GM10266 (cell line): ENCODE measurements around the gene A2M.
A peak's percentile ranks its signal among the peaks of the same experiment; 100 is the strongest.
"Not testable (repeated sequence)": the region's sequence is repeated elsewhere in the genome, so short reads cannot be mapped to it uniquely, and the experiment has no call there.

Source experiments
- DNase-seq: peaks from one replicate; pipeline ENCODE4 v3.0.0; 2012; ENCODE audit errors: extremely low spot score
- CTCF ChIP-seq: IDR thresholded peaks from 2 replicates; pipeline ENCODE4 v1.5.1; 2012; ENCODE audit warnings: mild to moderate bottlenecking, low read depth; ENCODE audit not compliant: control insufficient read depth, insufficient read depth; ENCODE audit errors: missing control alignments

A2M gene

GRCh38 chr12:9143929-9144729, 28.4 kb upstream of the A2M start:
- TF ChIP-seq CTCF, result no peak
- DNase-seq, result no peak

DNA sequence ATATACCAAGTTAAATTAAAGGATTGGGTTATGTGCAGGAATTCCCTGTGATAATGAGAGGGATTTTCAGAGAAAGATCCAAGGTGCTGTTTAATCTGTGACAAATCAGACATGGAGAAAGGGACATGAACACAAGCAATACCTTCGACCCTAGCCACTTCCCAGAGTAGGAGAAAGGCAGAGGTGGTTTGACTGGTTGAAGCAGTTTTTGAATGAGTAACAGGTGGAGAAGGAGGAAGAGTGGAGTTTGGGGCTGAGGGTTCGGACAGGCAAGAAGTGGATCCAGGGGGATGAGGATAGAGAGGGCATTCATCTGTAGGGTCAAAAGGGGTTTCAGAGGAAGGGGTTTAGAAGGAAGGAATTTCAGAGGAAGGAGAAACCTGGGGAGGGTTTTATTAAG, 27.4 kb upstream of the A2M start:
- DNase-seq, result no peak
- no peak for TF ChIP-seq CTCF

DNA sequence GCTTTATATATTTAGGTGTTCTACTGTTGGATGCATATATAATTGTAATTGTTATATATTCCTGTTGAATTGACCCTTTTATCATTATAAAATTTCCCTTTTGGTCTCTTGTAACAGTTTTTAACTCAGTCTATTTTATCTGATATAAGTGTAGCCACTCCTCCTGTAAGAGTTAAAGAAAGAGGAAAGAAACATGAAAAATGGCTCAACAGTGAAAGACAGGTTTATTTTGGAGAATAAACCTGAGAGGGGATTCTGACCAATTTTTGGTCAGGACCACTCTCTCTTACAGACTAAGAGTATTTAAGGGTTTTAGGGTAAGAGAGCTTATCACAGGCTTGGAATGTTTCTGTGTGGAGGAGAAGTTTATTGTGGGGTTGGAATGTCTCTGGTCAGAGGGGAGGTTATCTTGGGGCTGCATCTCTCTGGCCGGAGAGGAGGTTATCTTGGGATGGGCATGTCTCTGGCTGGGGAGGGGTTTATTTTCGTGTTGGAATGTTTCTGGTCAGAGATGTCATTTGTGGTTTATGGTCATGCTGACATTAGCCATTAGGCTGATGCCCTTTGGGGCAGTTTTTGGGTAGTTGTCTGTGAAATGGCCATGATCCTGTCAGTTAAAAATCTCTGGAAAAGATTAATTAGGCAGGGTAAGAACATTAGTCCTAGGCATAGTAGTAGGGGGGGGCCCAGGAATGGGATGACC, 24.0 kb upstream of the A2M start:
- DNase-seq, result not testable (repeated sequence)

GRCh38 chr12:9135903-9136310, 20.2 kb upstream of the A2M start:
- no peak for TF ChIP-seq CTCF
- DNase-seq, result no peak

GRCh38 chr12:9134981-9135628, 19.4 kb upstream of the A2M start:
- peak; percentile 26 for DNase-seq

GRCh38 chr12:9133216-9133916, 17.6 kb upstream of the A2M start:
- no peak for TF ChIP-seq CTCF
- no peak for DNase-seq

More at GRCh38 chr12:9134981-9135628, 19.4 kb upstream of the A2M start:
- peak; percentile 45 for TF ChIP-seq CTCF

DNA sequence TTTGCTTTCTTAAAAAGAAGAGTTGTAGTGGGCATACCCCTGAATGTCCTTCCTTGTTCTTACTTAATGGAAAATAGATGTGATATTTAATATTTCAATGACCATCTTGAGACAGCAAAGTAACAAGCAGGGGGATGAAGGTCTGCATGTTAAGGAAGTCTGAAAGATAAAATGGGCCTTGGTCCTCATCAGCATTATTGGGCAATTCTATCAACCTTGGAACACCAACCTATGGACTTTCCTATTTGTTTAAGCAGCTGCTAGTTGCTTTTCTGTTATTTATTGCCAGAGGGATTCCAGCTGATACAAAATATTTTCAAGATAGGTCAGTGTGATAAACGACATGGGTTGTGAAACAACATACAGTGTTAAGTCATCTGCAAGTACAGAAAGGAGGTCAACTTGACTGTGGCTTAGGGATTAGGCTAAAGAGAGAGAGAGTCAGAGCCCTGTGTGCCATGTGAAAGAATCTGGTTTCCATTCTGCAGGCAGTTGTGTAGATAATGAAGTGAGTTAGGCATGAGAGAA, 16.4 kb upstream of the A2M start:
- TF ChIP-seq CTCF, result no peak
- no peak for DNase-seq
